ENCODE measurements around the gene BLACAT1.

GRCh38 chr1:205456868-205457745 lies 1.3 kb upstream of the BLACAT1 start:
- TF ChIP-seq, protein P1, sequence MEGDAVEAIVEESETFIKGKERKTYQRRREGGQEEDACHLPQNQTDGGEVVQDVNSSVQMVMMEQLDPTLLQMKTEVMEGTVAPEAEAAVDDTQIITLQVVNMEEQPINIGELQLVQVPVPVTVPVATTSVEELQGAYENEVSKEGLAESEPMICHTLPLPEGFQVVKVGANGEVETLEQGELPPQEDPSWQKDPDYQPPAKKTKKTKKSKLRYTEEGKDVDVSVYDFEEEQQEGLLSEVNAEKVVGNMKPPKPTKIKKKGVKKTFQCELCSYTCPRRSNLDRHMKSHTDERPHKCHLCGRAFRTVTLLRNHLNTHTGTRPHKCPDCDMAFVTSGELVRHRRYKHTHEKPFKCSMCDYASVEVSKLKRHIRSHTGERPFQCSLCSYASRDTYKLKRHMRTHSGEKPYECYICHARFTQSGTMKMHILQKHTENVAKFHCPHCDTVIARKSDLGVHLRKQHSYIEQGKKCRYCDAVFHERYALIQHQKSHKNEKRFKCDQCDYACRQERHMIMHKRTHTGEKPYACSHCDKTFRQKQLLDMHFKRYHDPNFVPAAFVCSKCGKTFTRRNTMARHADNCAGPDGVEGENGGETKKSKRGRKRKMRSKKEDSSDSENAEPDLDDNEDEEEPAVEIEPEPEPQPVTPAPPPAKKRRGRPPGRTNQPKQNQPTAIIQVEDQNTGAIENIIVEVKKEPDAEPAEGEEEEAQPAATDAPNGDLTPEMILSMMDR (IDR thresholded peaks at IDR 0.05), result no peak
- TF ChIP-seq, protein P2, sequence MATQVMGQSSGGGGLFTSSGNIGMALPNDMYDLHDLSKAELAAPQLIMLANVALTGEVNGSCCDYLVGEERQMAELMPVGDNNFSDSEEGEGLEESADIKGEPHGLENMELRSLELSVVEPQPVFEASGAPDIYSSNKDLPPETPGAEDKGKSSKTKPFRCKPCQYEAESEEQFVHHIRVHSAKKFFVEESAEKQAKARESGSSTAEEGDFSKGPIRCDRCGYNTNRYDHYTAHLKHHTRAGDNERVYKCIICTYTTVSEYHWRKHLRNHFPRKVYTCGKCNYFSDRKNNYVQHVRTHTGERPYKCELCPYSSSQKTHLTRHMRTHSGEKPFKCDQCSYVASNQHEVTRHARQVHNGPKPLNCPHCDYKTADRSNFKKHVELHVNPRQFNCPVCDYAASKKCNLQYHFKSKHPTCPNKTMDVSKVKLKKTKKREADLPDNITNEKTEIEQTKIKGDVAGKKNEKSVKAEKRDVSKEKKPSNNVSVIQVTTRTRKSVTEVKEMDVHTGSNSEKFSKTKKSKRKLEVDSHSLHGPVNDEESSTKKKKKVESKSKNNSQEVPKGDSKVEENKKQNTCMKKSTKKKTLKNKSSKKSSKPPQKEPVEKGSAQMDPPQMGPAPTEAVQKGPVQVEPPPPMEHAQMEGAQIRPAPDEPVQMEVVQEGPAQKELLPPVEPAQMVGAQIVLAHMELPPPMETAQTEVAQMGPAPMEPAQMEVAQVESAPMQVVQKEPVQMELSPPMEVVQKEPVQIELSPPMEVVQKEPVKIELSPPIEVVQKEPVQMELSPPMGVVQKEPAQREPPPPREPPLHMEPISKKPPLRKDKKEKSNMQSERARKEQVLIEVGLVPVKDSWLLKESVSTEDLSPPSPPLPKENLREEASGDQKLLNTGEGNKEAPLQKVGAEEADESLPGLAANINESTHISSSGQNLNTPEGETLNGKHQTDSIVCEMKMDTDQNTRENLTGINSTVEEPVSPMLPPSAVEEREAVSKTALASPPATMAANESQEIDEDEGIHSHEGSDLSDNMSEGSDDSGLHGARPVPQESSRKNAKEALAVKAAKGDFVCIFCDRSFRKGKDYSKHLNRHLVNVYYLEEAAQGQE (IDR thresholded peaks at IDR 0.05; ENCODE audit: insufficient read depth in 1 of 2, low read depth in 2 of 2, low read length in 1 of 2), result peak in 1 of 2 experiments; percentile 27; a peak in 1 of 4 replicates
- no peak for TF ChIP-seq POLR2AphosphoS5 (IDR thresholded peaks at IDR 0.05; ENCODE audit: low read depth, low read length)
- no peak for TF ChIP-seq TCF7L2 (IDR thresholded peaks at IDR 0.05; ENCODE audit: low read depth, low read length)
- TF ChIP-seq SIN3A (IDR thresholded peaks at IDR 0.05; ENCODE audit: borderline replicate concordance, insufficient read depth, low read depth, low read length), result no peak

All from Panc1 (cell line).